ENCODE results near the gene PRKCH.

GRCh38 chr14:61476754-61477410 lies 155.5 kb downstream of the PRKCH start:
- TF ChIP-seq CTCF (IDR thresholded peaks at IDR 0.05), result no peak
- no peak for TF ChIP-seq REST (IDR thresholded peaks at IDR 0.05)
- peak; percentile 98 to 99 for TF ChIP-seq EP300 (IDR thresholded peaks at IDR 0.05)
- peak; percentile 85 for TF ChIP-seq MAX (IDR thresholded peaks at IDR 0.05)
- peak; percentile 97 to 98 for TF ChIP-seq JUN (IDR thresholded peaks at IDR 0.05)
- TF ChIP-seq TFCP2L1 (CRISPR knock-in tag; IDR thresholded peaks at IDR 0.05), result peak; percentile 7; the same call in 1 of the 2 replicates
- no peak for TF ChIP-seq CBX2 (IDR thresholded peaks at IDR 0.05; ENCODE audit: borderline replicate concordance, low read depth)

All from A549 (cell line).